ENCODE data around the gene CADM3. TPM values are rescaled to one million over a fixed set of nuclear protein-coding genes. Genes with fewer than 3 reads are reported as not detected.

The CADM3 gene
- total and polyA plus RNA-seq, 12 donors: 0.83 to 7.8 (median 2.8) TPM; not detected in 1

DNA sequence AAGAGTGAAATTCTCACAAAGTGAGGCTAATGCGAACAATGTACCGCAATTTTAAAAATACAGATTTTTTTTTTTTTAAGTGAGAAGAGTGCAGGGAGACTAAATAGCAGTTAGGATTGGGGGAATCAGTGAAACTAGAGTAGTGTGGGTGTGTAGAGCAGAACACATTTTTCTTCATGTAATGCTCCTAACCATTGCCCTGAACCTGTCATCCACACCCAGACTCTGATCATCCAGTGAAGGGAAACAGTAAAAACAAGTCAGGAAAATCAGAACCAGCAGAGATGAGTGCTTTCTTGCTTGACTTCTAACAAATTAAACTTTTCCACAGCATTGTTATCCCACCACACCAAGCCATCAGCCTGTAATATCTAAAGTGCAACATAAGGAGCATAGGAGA, 9.1 kb downstream of the CADM3 start:
- no peaks in the 10 kb centered on the region for H3K27me3 ChIP-seq
- no peaks in the 10 kb centered on the region for H3K9me3 ChIP-seq (replicated peaks in 1 of 3)
- H3K27ac ChIP-seq: no peak overlapping the region
- H3K36me3 ChIP-seq (replicated peaks in 1 of 2): no peaks in the 10 kb centered on the region
- 95 to 98% (median 97%) methylated on average over 2 of the region's 2 CpGs for WGBS, 4 donors
- DNase-seq: no peak
- no peak overlapping the region for H3K4me3 ChIP-seq
- H3K4me1 ChIP-seq (replicated peaks in 1 of 2): no peaks in the 10 kb centered on the region
- intact Hi-C loops (cut with DNase I): no loop called here
- TF ChIP-seq POLR2A (IDR thresholded peaks at IDR 0.05): no peak
- TF ChIP-seq, protein P1, sequence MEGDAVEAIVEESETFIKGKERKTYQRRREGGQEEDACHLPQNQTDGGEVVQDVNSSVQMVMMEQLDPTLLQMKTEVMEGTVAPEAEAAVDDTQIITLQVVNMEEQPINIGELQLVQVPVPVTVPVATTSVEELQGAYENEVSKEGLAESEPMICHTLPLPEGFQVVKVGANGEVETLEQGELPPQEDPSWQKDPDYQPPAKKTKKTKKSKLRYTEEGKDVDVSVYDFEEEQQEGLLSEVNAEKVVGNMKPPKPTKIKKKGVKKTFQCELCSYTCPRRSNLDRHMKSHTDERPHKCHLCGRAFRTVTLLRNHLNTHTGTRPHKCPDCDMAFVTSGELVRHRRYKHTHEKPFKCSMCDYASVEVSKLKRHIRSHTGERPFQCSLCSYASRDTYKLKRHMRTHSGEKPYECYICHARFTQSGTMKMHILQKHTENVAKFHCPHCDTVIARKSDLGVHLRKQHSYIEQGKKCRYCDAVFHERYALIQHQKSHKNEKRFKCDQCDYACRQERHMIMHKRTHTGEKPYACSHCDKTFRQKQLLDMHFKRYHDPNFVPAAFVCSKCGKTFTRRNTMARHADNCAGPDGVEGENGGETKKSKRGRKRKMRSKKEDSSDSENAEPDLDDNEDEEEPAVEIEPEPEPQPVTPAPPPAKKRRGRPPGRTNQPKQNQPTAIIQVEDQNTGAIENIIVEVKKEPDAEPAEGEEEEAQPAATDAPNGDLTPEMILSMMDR (IDR thresholded peaks at IDR 0.05): no peak

DNA sequence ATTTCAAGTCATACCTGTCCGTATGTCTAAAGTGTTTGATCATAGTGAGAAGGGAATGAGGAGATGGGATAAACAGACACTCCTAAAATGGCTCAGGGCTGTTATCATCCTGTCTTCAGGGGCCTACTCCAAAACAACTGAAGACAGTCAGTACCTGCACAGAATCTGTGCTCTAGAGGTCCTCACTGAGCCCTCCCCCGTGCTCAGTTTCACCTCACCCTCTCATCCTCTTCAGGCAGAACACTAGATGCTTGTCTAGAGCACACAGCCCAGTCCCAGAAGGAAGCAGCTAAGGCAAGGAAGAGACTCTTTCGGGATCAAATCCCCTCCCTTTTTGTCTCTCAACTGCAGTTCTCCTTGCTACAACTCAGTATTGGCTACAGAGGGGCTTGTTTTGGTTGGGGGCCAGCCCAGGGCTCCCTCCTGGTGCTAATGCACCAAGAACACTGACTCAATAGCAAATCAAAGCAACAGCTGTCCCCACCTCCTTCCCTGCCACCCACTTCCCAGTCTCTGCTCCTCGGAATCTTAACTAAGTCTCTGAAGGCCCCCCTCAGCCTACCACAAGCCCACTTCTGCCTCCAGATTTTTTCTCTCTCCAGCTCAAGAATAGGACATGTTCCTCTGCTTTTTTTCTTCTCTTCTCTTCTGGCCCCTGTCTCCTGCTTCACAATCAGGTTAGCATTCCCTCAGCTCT, 10.1 kb downstream of the CADM3 start:
- intact Hi-C loops (cut with DNase I): no loop called here
- WGBS, 4 donors: 36 to 46% (median 39%) methylated on average over 4 of the region's 4 CpGs

DNA sequence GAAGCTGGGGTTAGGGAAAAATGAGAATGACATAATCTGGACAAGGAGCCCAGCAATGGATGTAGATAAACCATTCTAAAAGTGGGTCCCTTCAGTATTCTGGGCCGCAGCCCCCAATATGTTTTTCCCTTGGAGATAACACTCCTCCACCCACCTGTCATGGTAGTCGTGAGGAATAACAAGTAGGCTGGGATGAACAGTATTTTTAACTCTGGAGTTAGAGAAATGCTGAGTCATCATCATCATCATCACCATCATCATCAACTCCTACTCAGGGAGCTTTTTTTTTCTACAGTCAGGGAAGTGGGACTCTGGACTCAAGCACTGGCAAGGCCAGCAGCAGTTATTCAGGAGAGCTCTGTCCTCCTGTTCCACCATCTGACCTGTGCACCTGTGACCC, 12.8 kb downstream of the CADM3 start:
- Histone ChIP-seq H3K36me3 (replicated peaks in 1 of 2) (no peaks in the 10 kb centered on the region), H3K27ac (no peak overlapping the region), H3K4me1 (replicated peaks in 1 of 2) (no peaks in the 10 kb centered on the region), H3K4me3 (no peak overlapping the region), H3K27me3 (peaks cover 6% of the 10 kb centered on the region), H3K9me3 (replicated peaks in 1 of 3) (no peaks in the 10 kb centered on the region)
- intact Hi-C loops (cut with DNase I): no loop called here
- DNase-seq: no peak
- 52 to 75% (median 65%) methylated on average over 2 of the region's 2 CpGs for WGBS, 4 donors
- no peak for TF ChIP-seq POLR2A (IDR thresholded peaks at IDR 0.05)
- TF ChIP-seq, protein P1 (IDR thresholded peaks at IDR 0.05): no peak

More for the DNA sequence above, 10.1 kb downstream of the CADM3 start:
- Histone ChIP-seq H3K27ac (no peak overlapping the region), H3K9me3 (replicated peaks in 1 of 3) (no peaks in the 10 kb centered on the region), H3K4me1 (replicated peaks in 1 of 2) (no peaks in the 10 kb centered on the region), H3K4me3 (no peak overlapping the region), H3K36me3 (replicated peaks in 1 of 2) (no peaks in the 10 kb centered on the region), H3K27me3 (no peaks in the 10 kb centered on the region)
- TF ChIP-seq POLR2A (IDR thresholded peaks at IDR 0.05): no peak
- TF ChIP-seq, protein P1 (IDR thresholded peaks at IDR 0.05): no peak
- no peak for DNase-seq

DNA sequence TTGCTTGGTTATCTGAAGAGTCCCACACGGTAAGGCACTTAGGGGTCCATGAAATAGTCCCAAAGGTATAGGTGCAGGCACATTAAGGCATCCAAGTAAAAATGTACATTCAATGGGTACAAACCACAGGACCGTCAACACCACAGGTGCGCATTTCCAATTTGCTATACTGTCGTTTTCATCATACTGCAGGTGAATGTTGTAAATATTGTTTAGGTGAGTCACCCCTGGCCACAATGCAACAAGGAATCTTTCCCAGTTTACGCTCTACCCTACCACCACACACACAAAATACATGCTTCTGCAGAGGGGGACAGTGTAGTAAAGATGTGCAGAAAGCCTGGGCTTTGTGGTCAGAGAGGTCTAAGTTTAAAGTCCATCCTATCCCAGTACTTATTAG, 13.7 kb downstream of the CADM3 start:
- Histone ChIP-seq H3K27me3 (peaks cover 6% of the 10 kb centered on the region), H3K4me1 (replicated peaks in 1 of 2) (no peaks in the 10 kb centered on the region), H3K27ac (no peak overlapping the region), H3K36me3 (replicated peaks in 1 of 2) (no peaks in the 10 kb centered on the region), H3K4me3 (no peak overlapping the region), H3K9me3 (replicated peaks in 1 of 3) (no peaks in the 10 kb centered on the region)
- TF ChIP-seq, protein P1 (IDR thresholded peaks at IDR 0.05): no peak
- TF ChIP-seq POLR2A (IDR thresholded peaks at IDR 0.05): no peak
- DNase-seq: no peak
- intact Hi-C loops (cut with DNase I): no loop called here
- WGBS, 4 donors: 78 to 83% (median 80%) methylated on average over 5 of the region's 5 CpGs

Measured in adrenal gland (tissue), 12 donors.